Mesendoderm (in vitro differentiated cells): ENCODE results near the gene PNKD.

Experiments
- DNase-seq: peaks from one replicate; pipeline ENCODE4 v3.0.0; 2013
- H2AK5ac ChIP-seq: 2 replicates; pipeline ENCODE4 v1.6.1; 2013; ENCODE audit warnings: low read length, inconsistent platforms
- H2BK120ac ChIP-seq: 2 replicates; pipeline ENCODE4 v1.6.1; 2013; ENCODE audit warnings: low read depth, mild to moderate bottlenecking, low read length, moderate library complexity, mixed read lengths
- H2BK15ac ChIP-seq: replicated peaks from 2 replicates; pipeline ENCODE4 v1.6.1; 2013; ENCODE audit warnings: low read depth, mild to moderate bottlenecking, moderate library complexity
- H2BK5ac ChIP-seq: 2 replicates; pipeline ENCODE4 v1.6.1; 2013; ENCODE audit warnings: low read length, inconsistent platforms
- H3K18ac ChIP-seq: 2 replicates; pipeline ENCODE4 v1.6.1; 2013; ENCODE audit warnings: mild to moderate bottlenecking, low read length, mixed read lengths
- H3K23ac ChIP-seq: one replicate; pipeline ENCODE4 v1.6.1; 2013; ENCODE audit warnings: low read length
- H3K27ac ChIP-seq: 2 replicates; pipeline ENCODE4 v1.5.1; 2013; ENCODE audit warnings: low read depth, mild to moderate bottlenecking, inconsistent platforms, low read length, moderate library complexity
- H3K27me3 ChIP-seq: 2 replicates; pipeline ENCODE4 v1.6.1; 2013; ENCODE audit warnings: low read length, control low read depth, mild to moderate bottlenecking, inconsistent platforms; ENCODE audit not compliant: insufficient read depth, poor library complexity
- H3K36me3 ChIP-seq: 2 replicates; pipeline ENCODE4 v1.6.1; 2013; ENCODE audit warnings: low read length, inconsistent platforms; ENCODE audit not compliant: control insufficient read depth, insufficient read depth
- H3K4ac ChIP-seq: one replicate; pipeline ENCODE4 v1.6.1; 2013; ENCODE audit warnings: low read depth, mild to moderate bottlenecking, low read length, moderate library complexity
- H3K4me1 ChIP-seq: 2 replicates; pipeline ENCODE4 v1.6.1; 2013; ENCODE audit warnings: low read depth, low read length, inconsistent platforms; ENCODE audit not compliant: control insufficient read depth
- H3K4me2 ChIP-seq: 2 replicates; pipeline ENCODE4 v1.6.1; 2013; ENCODE audit warnings: low read length
- H3K4me3 ChIP-seq: 2 replicates; pipeline ENCODE4 v1.5.1; 2013; ENCODE audit warnings: mild to moderate bottlenecking, low read length
- H3K56ac ChIP-seq: one replicate; pipeline ENCODE4 v1.6.1; 2013; ENCODE audit warnings: low read length
- H3K79me1 ChIP-seq: 2 replicates; pipeline ENCODE4 v1.6.1; 2013; ENCODE audit warnings: low read length, inconsistent platforms
- H3K79me2 ChIP-seq: 2 replicates; pipeline ENCODE4 v1.6.1; 2013; ENCODE audit warnings: mild to moderate bottlenecking, low read length; ENCODE audit not compliant: control insufficient read depth, insufficient read depth
- H3K9ac ChIP-seq: 2 replicates; pipeline ENCODE4 v1.6.1; 2013; ENCODE audit warnings: low read length, inconsistent platforms
- H4K5ac ChIP-seq: one replicate; pipeline ENCODE4 v1.6.1; 2013; ENCODE audit warnings: low read length
- H4K8ac ChIP-seq: one replicate; pipeline ENCODE4 v1.6.1; 2013; ENCODE audit warnings: low read depth, mild to moderate bottlenecking, control low read depth, low read length, moderate library complexity
- WGBS: extraction: QIAGEN DNeasy Blood & Tissue Kit; methylation state at CpG from one replicate; pipeline ENCODE4 v1.1.7; 2013; ENCODE audit warnings: low lambda C conversion rate, missing lambda C conversion rate; ENCODE audit not compliant: insufficient coverage; ENCODE audit errors: extremely low coverage; 5-methylcytosine and 5-hydroxymethylcytosine counted together

Gene PNKD

GRCh38 chr2:218329027-218329825 lies 58.9 kb downstream of the PNKD start:
- no peak overlapping the region for H3K4me2 ChIP-seq
- no peaks in the 10 kb centered on the region for H3K27me3 ChIP-seq
- H3K18ac ChIP-seq = no peak overlapping the region
- no peaks in the 10 kb centered on the region for H3K79me1 ChIP-seq
- H2BK5ac ChIP-seq = no peak overlapping the region
- no peak overlapping the region for H3K56ac ChIP-seq
- H2BK15ac ChIP-seq = no peak overlapping the region
- H3K4me1 ChIP-seq = peaks cover 3% of the 10 kb centered on the region
- WGBS = no CpG with 5 or more reads among the region's 18 CpGs
- H3K27ac ChIP-seq = no peak overlapping the region
- H2AK5ac ChIP-seq = no peak overlapping the region
- H4K8ac ChIP-seq = no peak overlapping the region
- DNase-seq = no peak
- H2BK120ac ChIP-seq = no peak overlapping the region
- no peak overlapping the region for H3K9ac ChIP-seq
- H3K79me2 ChIP-seq = no peaks in the 10 kb centered on the region
- no peak overlapping the region for H4K5ac ChIP-seq
- H3K23ac ChIP-seq = no peak overlapping the region
- H3K36me3 ChIP-seq = no peaks in the 10 kb centered on the region
- H3K4me3 ChIP-seq = no peak overlapping the region
- no peak overlapping the region for H3K4ac ChIP-seq

GRCh38 chr2:218329826-218330593 lies 59.7 kb downstream of the PNKD start:
- Histone ChIP-seq H3K23ac (no peak overlapping the region), H3K4me2 (no peak overlapping the region), H3K9ac (no peak overlapping the region), H2BK5ac (no peak overlapping the region), H3K4me1 (peaks cover 2% of the 10 kb centered on the region), H3K4me3 (no peak overlapping the region), H3K18ac (no peak overlapping the region), H4K5ac (no peak overlapping the region), H2BK120ac (no peak overlapping the region), H2AK5ac (no peak overlapping the region), H3K79me1 (no peaks in the 10 kb centered on the region), H3K27me3 (no peaks in the 10 kb centered on the region), H4K8ac (no peak overlapping the region), H2BK15ac (no peak overlapping the region), H3K56ac (no peak overlapping the region), H3K27ac (no peak overlapping the region), H3K4ac (no peak overlapping the region), H3K79me2 (no peaks in the 10 kb centered on the region), H3K36me3 (no peaks in the 10 kb centered on the region)
- no peak for DNase-seq
- WGBS = no CpG with 5 or more reads among the region's 8 CpGs

DNA sequence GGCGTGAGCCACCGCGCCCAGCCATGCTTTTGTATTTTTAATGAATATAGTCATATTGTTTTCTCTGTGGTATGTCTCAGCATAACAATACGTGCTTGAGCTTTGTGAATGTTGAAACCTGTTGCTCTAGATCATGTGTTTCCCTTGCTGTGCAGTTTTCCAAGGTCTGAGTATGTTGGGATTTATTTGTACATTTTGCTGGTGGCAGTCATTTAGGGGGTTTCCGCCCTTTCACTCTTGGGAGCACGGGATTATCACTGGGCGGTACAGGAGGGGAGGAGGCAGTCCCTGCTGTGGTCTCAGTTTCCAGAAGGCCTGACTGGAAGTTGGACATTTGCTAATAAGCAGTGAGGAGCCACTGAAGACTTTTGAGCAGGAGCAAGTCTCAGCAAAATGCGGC lies 61.4 kb downstream of the PNKD start:
- no peak overlapping the region for H3K23ac ChIP-seq
- H3K27ac ChIP-seq = no peak overlapping the region
- H3K27me3 ChIP-seq = no peaks in the 10 kb centered on the region
- H3K9ac ChIP-seq = no peak overlapping the region
- no peaks in the 10 kb centered on the region for H3K79me1 ChIP-seq
- DNase-seq = no peak
- no peak overlapping the region for H3K4ac ChIP-seq
- H3K36me3 ChIP-seq = no peaks in the 10 kb centered on the region
- no peaks in the 10 kb centered on the region for H3K79me2 ChIP-seq
- no peak overlapping the region for H2BK5ac ChIP-seq
- no peak overlapping the region for H3K18ac ChIP-seq
- H3K4me2 ChIP-seq = no peak overlapping the region
- no CpG with 5 or more reads among the region's 8 CpGs for WGBS
- H3K56ac ChIP-seq = no peak overlapping the region
- peaks cover 2% of the 10 kb centered on the region for H3K4me1 ChIP-seq
- no peak overlapping the region for H4K5ac ChIP-seq
- no peak overlapping the region for H3K4me3 ChIP-seq
- H4K8ac ChIP-seq = no peak overlapping the region
- H2BK120ac ChIP-seq = no peak overlapping the region
- no peak overlapping the region for H2BK15ac ChIP-seq
- no peak overlapping the region for H2AK5ac ChIP-seq

DNA sequence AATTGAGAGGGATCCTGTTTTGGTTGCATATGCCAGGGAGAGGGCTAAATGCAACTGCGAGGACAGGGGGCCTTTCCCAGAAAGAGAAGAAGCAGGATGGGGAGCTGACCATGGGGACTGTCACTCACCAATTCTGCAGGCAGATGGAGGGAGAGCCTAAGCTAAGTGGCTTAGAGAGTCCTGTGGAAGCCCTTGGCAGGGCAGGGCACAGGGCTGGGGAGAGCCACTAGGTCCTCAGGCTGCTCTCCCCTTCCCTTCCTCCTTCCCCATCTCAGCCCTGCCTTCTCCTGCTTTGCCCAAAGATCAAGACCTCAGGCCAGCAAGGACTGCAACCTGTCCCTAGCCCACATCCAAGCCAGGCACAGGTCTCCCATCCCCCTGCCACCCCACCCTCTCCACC lies 62.0 kb downstream of the PNKD start:
- Histone ChIP-seq H3K27me3 (no peaks in the 10 kb centered on the region), H3K18ac (no peak overlapping the region), H3K4me2 (no peak overlapping the region), H3K4ac (no peak overlapping the region), H3K79me1 (no peaks in the 10 kb centered on the region), H3K4me1 (peaks cover 2% of the 10 kb centered on the region), H3K79me2 (no peaks in the 10 kb centered on the region), H4K8ac (no peak overlapping the region), H3K4me3 (no peak overlapping the region), H2BK120ac (no peak overlapping the region), H4K5ac (no peak overlapping the region), H3K36me3 (no peaks in the 10 kb centered on the region), H3K56ac (peak overlapping the region; percentile 15), H3K9ac (no peak overlapping the region), H2BK15ac (no peak overlapping the region), H3K27ac (no peak overlapping the region), H3K23ac (no peak overlapping the region), H2AK5ac (no peak overlapping the region), H2BK5ac (no peak overlapping the region)
- no CpG with 5 or more reads among the region's 1 CpG for WGBS
- no peak for DNase-seq

DNA sequence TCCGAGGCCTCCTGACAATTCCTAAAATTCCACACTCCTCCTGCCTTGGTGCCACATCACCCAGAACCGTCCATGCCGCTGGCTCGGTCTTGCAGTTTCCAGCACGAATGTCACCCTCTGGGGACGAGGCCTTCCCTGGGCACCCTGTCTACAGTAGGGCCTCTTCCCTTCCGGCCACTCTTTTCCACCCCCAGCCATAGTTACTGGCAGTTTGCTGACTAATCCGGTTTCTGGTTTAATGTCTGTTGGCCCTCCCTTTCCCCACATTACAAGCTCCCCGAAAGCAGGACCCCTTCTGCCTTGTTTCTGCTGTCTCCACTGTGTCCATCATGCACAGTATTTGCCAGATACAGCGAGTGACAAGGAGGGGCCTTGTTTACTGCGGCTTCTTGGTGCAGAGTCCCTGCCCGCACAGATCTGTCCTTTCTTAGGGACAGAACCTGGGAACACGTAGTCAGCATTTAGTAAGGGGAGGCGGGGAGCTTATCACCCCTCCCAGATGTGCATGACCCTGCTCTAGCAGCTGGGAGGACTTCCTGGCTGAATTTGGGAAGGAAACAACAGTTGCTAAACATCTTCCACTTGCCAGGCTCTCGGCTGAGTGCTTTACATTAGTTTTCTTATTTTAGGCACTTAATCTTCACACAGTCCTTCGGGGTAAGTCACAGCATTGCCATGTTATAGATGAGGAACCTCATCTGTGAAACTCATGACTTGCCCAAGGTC lies 62.8 kb downstream of the PNKD start:
- H4K5ac ChIP-seq = no peak overlapping the region
- no peak overlapping the region for H3K23ac ChIP-seq
- H2BK120ac ChIP-seq = no peak overlapping the region
- H3K79me2 ChIP-seq = no peaks in the 10 kb centered on the region
- H3K27me3 ChIP-seq = no peaks in the 10 kb centered on the region
- H3K27ac ChIP-seq = no peak overlapping the region
- H3K56ac ChIP-seq = no peak overlapping the region
- DNase-seq = no peak
- H3K79me1 ChIP-seq = no peaks in the 10 kb centered on the region
- H4K8ac ChIP-seq = no peak overlapping the region
- no peak overlapping the region for H3K4me3 ChIP-seq
- no peak overlapping the region for H3K4me2 ChIP-seq
- H2BK5ac ChIP-seq = no peak overlapping the region
- no peak overlapping the region for H3K9ac ChIP-seq
- H3K36me3 ChIP-seq = no peaks in the 10 kb centered on the region
- H3K4ac ChIP-seq = no peak overlapping the region
- no CpG with 5 or more reads among the region's 16 CpGs for WGBS
- no peak overlapping the region for H2BK15ac ChIP-seq
- H2AK5ac ChIP-seq = no peak overlapping the region
- H3K4me1 ChIP-seq = peaks cover 2% of the 10 kb centered on the region
- no peak overlapping the region for H3K18ac ChIP-seq
